Naive thymus-derived CD4-positive, alpha-beta T cell (primary cell): ENCODE measurements around the gene CCDC57. TPM values are rescaled to one million over a fixed set of nuclear protein-coding genes. Genes with fewer than 3 reads are reported as not detected.

Source experiments
- ATAC-seq: fragments of 150-1000 bp; cut with Tn5 transposase; 2 replicates; pipeline ENCODE4 v1.10.0; 2021; ENCODE audit warnings: mild to moderate bottlenecking, moderate library complexity
- CTCF ChIA-PET: fragments of 350-600 bp; sonication (Branson Sonifier 250); formaldehyde crosslinking; loops from one replicate; lab custom pipeline; 2021; ENCODE audit warnings: antibody characterized with exemption; lab: Charles Lee
- POLR2A ChIA-PET: fragments of 350-600 bp; sonication (Branson Sonifier 250); formaldehyde crosslinking; loops from one replicate; lab custom pipeline; 2021; ENCODE audit warnings: antibody characterized with exemption, inconsistent platforms; lab: Charles Lee
- DNase-seq, 9 donors: peaks; one replicate each; pipeline versions ENCODE4 v3.0.0 to v3.0.0-alpha.2; 2020 to 2022; ENCODE audit warnings: mixed read lengths in 1 of 9
- H3K27ac ChIP-seq: one replicate; pipeline ENCODE4 v1.7.0; 2013; ENCODE audit warnings: mild to moderate bottlenecking, low read depth, low read length, moderate library complexity
- H3K27me3 ChIP-seq, 2 donors: one replicate each; pipeline ENCODE4 v1.7.0; 2013; ENCODE audit warnings: low read length in 2 of 2, mild to moderate bottlenecking in 2 of 2, moderate library complexity in 2 of 2; ENCODE audit not compliant: control insufficient read depth in 2 of 2, insufficient read depth in 2 of 2
- H3K36me3 ChIP-seq, 3 experiments: 1 replicate in 2 of 3; 2 replicates in 1 of 3; pipeline ENCODE4 v1.7.0; 2013; ENCODE audit warnings: low read length in 3 of 3, mild to moderate bottlenecking in 3 of 3, moderate library complexity in 1 of 3; ENCODE audit not compliant: insufficient read depth in 3 of 3, control insufficient read depth in 2 of 3
- H3K4me1 ChIP-seq, 2 donors: one replicate each; pipeline ENCODE4 v1.7.0; 2013; ENCODE audit warnings: low read length in 2 of 2, mild to moderate bottlenecking in 2 of 2, moderate library complexity in 1 of 2; ENCODE audit not compliant: control insufficient read depth in 2 of 2, insufficient read depth in 2 of 2
- H3K4me3 ChIP-seq: 2 replicates; pipeline ENCODE4 v1.7.0; 2013; ENCODE audit warnings: mild to moderate bottlenecking, low read length
- H3K9me3 ChIP-seq, 3 experiments: 1 replicate in 2 of 3; 2 replicates in 1 of 3; pipeline ENCODE4 v1.7.0; 2013; ENCODE audit warnings: low read length in 3 of 3; ENCODE audit not compliant: control insufficient read depth in 2 of 3
- H3K27ac Mint-ChIP-seq, 9 donors: one replicate each; pipeline ENCODE4 v1.8.0; 2020 to 2022; ENCODE audit warnings: mixed read lengths in 9 of 9, mild to moderate bottlenecking in 8 of 9, moderate library complexity in 5 of 9, inconsistent platforms in 2 of 9
- H3K27me3 Mint-ChIP-seq, 5 donors: one replicate each; pipeline ENCODE4 v1.8.0; 2021 to 2022; ENCODE audit warnings: mixed read lengths in 5 of 5, mild to moderate bottlenecking in 1 of 5
- H3K36me3 Mint-ChIP-seq, 5 donors: one replicate each; pipeline ENCODE4 v1.8.0; 2020 to 2022; ENCODE audit warnings: mixed read lengths in 5 of 5, mild to moderate bottlenecking in 3 of 5, inconsistent platforms in 1 of 5
- H3K4me1 Mint-ChIP-seq, 7 donors: one replicate each; pipeline ENCODE4 v1.8.0; 2020 to 2022; ENCODE audit warnings: mixed read lengths in 7 of 7, mild to moderate bottlenecking in 3 of 7, inconsistent platforms in 1 of 7
- H3K4me3 Mint-ChIP-seq, 10 donors: one replicate each; pipeline ENCODE4 v1.8.0; 2020 to 2022; ENCODE audit warnings: mild to moderate bottlenecking in 10 of 10, mixed read lengths in 10 of 10, moderate library complexity in 6 of 10, inconsistent platforms in 2 of 10
- H3K9me3 Mint-ChIP-seq, 11 donors: one replicate each; pipeline ENCODE4 v1.8.0; 2020 to 2022; ENCODE audit warnings: mixed read lengths in 11 of 11, mild to moderate bottlenecking in 4 of 11, inconsistent platforms in 1 of 11, moderate library complexity in 1 of 11
- intact Hi-C, 2 donors: fragments of 100-400 bp; cut with micrococcal nuclease; formaldehyde crosslinking; loops; one replicate each; pipeline ENCODE4 v1.15.1; 2023
- polyA plus RNA-seq, 2 donors: library from polyadenylated mRNA; unstranded; fragments of 300-500 nt; fragmentation: Illumina TruSeq; gene quantifications; one replicate each; pipeline ENCODE4 v1.2.3, GENCODE V29; 2021
- total RNA-seq, 6 experiments: library from RNA in 5 of 6; stranded (reverse) in 5 of 6; gene quantifications; 1 replicate in 5 of 6; 2 replicates in 1 of 6; pipeline ENCODE4 v1.2.3 and lab custom pipeline; 2021 to 2026

The CCDC57 gene
- total and polyA plus RNA-seq, 7 experiments from 2014 or later, result 32.1 to 127 (median 92.1) TPM

DNA sequence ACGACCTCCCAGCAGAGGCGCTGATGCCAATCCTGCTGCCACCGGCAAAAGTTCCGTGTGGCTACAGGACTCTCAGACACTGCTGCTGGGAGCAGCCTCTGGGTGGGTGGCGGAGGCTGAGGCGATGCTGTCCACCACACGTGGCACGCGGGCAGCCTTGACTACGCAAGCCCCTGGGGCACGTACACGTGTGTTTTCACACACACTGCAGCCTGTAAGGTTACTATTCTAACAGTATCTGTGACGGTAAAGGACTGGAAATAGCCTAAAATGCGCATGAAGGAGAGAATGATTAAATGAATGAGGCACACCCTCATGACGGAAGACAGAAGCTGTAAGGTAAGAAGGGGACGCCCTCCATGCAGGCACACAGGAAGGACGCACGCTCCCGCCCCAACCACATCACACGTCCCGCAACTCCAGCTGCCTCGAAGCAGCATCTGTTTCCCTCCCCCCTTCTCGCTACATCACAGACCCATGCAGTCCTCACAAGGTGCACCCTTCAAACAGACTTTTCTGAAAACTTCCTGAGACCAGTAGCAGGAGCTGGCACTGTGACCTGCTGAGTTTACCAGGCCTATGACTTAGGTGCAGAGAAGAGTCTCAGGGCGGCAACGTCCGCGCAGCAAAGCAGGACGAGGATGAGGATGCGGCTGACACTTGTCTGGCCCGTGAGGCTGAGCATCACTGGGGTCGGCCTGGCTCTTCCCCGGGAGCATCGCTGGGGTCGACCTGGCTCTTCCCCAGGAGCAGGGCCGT is 85.9 kb downstream of the CCDC57 start:
- peak overlapping the region; percentile 71 to 87 (median 84) for H3K4me3 Mint-ChIP-seq
- DNase-seq (peak; percentile 51 to 99 (median 98)), ATAC-seq (peak; percentile 92)
- H3K27ac Mint-ChIP-seq, result peak overlapping the region; percentile 93 to 100 (median 98)
- peaks cover 33 to 83% (median 65%) of the 10 kb centered on the region in 7 donors for H3K4me1 Mint-ChIP-seq
- Histone ChIP-seq H3K9me3 (no peaks in the 10 kb centered on the region), H3K36me3 (no peaks in the 10 kb centered on the region), H3K27ac (peak overlapping the region; percentile 97), H3K4me3 (peak overlapping the region; percentile 36), H3K4me1 (peaks cover 36 to 78% of the 10 kb centered on the region in 2 donors), H3K27me3 (no peaks in the 10 kb centered on the region)
- ChIA-PET CTCF (interaction anchor here (0.5 to 2.3 kb wide), 13 partner anchors 8 to 171 kb away, joined by 3 to 12 read pairs (median 4); partner anchors contain the start of genes DCXR and FASN), POLR2A (interaction anchor here (0.6 to 4.2 kb wide), 24 partner anchors 10 to 1111 kb away, joined by 3 to 45 read pairs (median 6); partner anchors contain the start of genes CD7, DCXR, DUS1L and FASN)
- H3K36me3 Mint-ChIP-seq, result peaks cover 0 to 13% (median 3%) of the 10 kb centered on the region in 5 donors
- H3K9me3 Mint-ChIP-seq, result peaks cover 0 to 6% (median 0%) of the 10 kb centered on the region in 11 donors
- intact Hi-C loops, result loop anchor here (1.0 to 10.0 kb wide), 13 partner anchors 20 to 194 kb away; partner anchors contain the start of genes CCDC57 (in 1 of the 2), DCXR (in 1 of the 2), DUS1L (in 1 of the 2) and FASN (in 1 of the 2)
- H3K27me3 Mint-ChIP-seq, result no peaks in the 10 kb centered on the region

DNA sequence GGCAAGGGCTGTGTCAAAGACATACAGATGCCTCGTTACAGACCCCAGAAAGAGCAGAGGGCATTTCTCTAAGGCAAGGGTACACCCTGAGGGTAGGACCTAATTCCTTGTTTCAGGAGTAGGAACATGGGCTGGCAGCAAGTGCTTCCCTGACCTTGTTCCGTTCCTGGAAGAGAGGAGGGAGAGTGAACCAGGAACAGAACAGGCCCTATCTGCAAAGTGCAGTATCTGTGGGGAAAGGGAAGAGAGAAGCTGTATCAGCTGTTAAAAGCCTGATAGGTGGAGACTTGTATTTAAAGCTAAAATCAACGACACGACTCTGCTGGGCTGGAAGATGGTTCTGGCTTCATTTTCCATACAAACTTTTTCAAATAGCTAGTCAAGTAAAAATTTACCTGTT is 88.5 kb downstream of the CCDC57 start:
- Mint-ChIP-seq H3K36me3 (peaks cover 0 to 13% (median 4%) of the 10 kb centered on the region in 5 donors), H3K9me3 (peaks cover 0 to 6% (median 0%) of the 10 kb centered on the region in 11 donors), H3K4me1 (peaks cover 39 to 99% (median 80%) of the 10 kb centered on the region in 7 donors), H3K4me3 (peak overlapping the region in 8 of 10 donors; percentile 44 to 88 (median 73)), H3K27ac (peak overlapping the region; percentile 55 to 100 (median 98)), H3K27me3 (no peaks in the 10 kb centered on the region)
- H3K4me3 ChIP-seq, result no peak overlapping the region
- H3K36me3 ChIP-seq, result no peaks in the 10 kb centered on the region
- ChIA-PET POLR2A (interaction anchor here (0.6 to 4.2 kb wide), 9 partner anchors 15 to 1639 kb away, joined by 3 to 45 read pairs (median 3); partner anchors contain the start of genes CSNK1D and DCXR), CTCF (interaction anchor here (1.0 to 1.1 kb wide), 2 partner anchors 17 to 165 kb away, joined by 3 to 5 read pairs; no protein-coding TSS in a partner anchor)
- DNase-seq, result no peak
- H3K9me3 ChIP-seq, result no peaks in the 10 kb centered on the region
- no peaks in the 10 kb centered on the region for H3K27me3 ChIP-seq
- H3K27ac ChIP-seq, result peak overlapping the region; percentile 97
- intact Hi-C loops, result loop anchor here in 1 of 2 donors (10.0 kb wide), 1 partner anchor 91 kb away; the partner anchor contains the start of gene CCDC57
- ATAC-seq, result no peak
- H3K4me1 ChIP-seq, result peaks cover 32 to 92% of the 10 kb centered on the region in 2 donors

DNA sequence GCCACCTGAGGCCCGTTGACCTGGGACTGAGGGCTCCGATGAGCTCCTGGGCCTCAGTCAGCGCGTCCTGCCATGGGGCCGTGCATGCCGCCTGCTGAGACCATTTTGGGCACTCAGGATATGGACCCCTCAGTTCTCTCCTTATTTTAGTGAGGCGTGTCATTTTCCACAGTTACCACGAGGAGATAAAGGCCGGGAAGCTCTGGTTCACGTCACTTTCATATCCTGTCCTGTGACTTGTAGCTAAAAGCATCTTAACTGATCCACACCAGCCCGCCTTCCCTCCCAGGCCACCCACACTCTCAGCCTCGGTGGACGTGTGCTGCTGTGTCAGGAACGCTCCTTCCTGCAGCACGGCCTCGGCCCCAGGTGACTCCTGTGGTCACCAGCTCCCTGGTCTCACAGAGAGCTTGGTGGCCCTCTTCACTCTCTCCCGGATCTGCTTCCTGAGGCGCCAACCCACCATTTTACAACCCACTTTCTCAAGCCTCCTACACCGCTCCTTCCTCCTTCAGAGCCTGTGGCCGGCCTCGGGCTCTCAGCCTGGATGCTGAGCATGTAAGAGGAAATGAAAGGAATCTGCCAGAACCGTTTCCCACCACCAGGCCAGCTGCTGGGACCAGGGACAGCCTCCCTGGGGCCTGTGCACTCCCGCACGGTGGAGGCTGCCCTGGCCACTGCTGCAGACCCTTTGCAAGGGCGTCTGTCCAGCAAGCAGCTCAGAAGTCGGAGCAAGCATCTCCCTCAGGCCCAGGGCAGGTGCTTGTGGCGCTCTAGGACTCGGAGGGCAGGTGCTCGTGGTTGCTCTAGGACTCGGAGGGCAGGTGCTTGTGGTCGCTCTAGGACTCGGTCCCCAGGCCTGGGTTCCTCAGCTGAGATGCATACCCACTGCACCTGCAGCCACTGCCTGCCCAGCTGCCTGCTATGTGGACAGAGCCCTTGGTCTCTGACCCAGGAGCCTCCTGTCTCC is 90.7 kb downstream of the CCDC57 start:
- CTCF ChIA-PET, result interaction anchor here (0.5 to 3.3 kb wide), 10 partner anchors 8 to 292 kb away, joined by 3 to 14 read pairs (median 3); partner anchors contain the start of gene DCXR

DNA sequence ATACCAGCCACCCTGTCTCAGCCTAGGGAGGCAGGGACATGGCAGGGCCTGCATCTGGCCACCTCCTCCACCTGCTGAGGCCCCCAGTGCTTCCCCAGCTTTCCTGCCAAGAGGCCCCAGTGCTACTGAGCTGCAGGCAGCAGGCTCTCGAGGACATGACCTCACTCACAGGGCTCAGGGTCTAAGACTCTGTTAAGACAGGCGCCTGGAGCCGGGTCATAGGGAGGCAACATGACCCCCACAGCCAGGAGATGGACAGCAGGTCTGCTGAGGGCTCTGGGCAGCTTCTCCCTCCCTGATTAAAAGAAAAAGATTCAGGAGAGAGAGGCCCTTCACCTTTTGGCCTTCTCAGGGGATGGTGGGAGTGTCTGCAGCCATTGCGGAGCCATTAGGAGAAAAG is 91.4 kb downstream of the CCDC57 start:
- H3K36me3 Mint-ChIP-seq, result peaks cover 0 to 12% (median 4%) of the 10 kb centered on the region in 5 donors
- ATAC-seq (no peak), DNase-seq (no peak)
- H3K9me3 Mint-ChIP-seq, result peaks cover 0 to 4% (median 0%) of the 10 kb centered on the region in 11 donors
- Histone ChIP-seq H3K4me3 (no peak overlapping the region), H3K9me3 (no peaks in the 10 kb centered on the region), H3K27me3 (no peaks in the 10 kb centered on the region), H3K4me1 (peaks cover 12 to 68% of the 10 kb centered on the region in 2 donors), H3K36me3 (no peaks in the 10 kb centered on the region), H3K27ac (peak overlapping the region; percentile 46)
- intact Hi-C loops, result loop anchor here in 1 of 2 donors (10.0 kb wide), 1 partner anchor 94 kb away; the partner anchor contains the start of gene CCDC57
- H3K27ac Mint-ChIP-seq, result peak overlapping the region in 7 of 9 donors; percentile 87 to 100 (median 96)
- peak overlapping the region in 5 of 10 donors; percentile 33 to 82 (median 70) for H3K4me3 Mint-ChIP-seq
- ChIA-PET POLR2A (interaction anchor here (0.8 to 2.9 kb wide), 11 partner anchors 9 to 80 kb away, joined by 3 to 13 read pairs (median 6); partner anchors contain the start of gene FASN), CTCF (interaction anchor here (0.5 to 3.3 kb wide), 9 partner anchors 9 to 293 kb away, joined by 3 to 14 read pairs (median 4); no protein-coding TSS in a partner anchor)
- no peaks in the 10 kb centered on the region for H3K27me3 Mint-ChIP-seq
- H3K4me1 Mint-ChIP-seq, result peaks cover 30 to 80% (median 69%) of the 10 kb centered on the region in 7 donors

More for the DNA sequence above, 90.7 kb downstream of the CCDC57 start:
- POLR2A ChIA-PET, result interaction anchor here (0.6 to 2.9 kb wide), 14 partner anchors 9 to 410 kb away, joined by 3 to 13 read pairs (median 6); partner anchors contain the start of gene FASN
- peak overlapping the region; percentile 73 to 100 (median 96) for H3K27ac Mint-ChIP-seq
- no peak for ATAC-seq
- DNase-seq, result no peak
- H3K36me3 Mint-ChIP-seq, result peaks cover 0 to 12% (median 4%) of the 10 kb centered on the region in 5 donors
- H3K9me3 Mint-ChIP-seq, result peaks cover 0 to 6% (median 0%) of the 10 kb centered on the region in 11 donors
- H3K36me3 ChIP-seq, result no peaks in the 10 kb centered on the region
- peak overlapping the region; percentile 25 to 85 (median 66) for H3K4me3 Mint-ChIP-seq
- H3K4me3 ChIP-seq, result no peak overlapping the region
- peak overlapping the region; percentile 46 for H3K27ac ChIP-seq
- H3K27me3 Mint-ChIP-seq, result no peaks in the 10 kb centered on the region
- H3K27me3 ChIP-seq, result no peaks in the 10 kb centered on the region
- peaks cover 17 to 70% of the 10 kb centered on the region in 2 donors for H3K4me1 ChIP-seq
- no peaks in the 10 kb centered on the region for H3K9me3 ChIP-seq
- intact Hi-C loops, result loop anchor here in 1 of 2 donors (10.0 kb wide), 1 partner anchor 93 kb away; the partner anchor contains the start of gene CCDC57
- peaks cover 32 to 86% (median 72%) of the 10 kb centered on the region in 7 donors for H3K4me1 Mint-ChIP-seq

- H3K9me3 Mint-ChIP-seq, result peaks cover 0 to 4% (median 0%) of the 10 kb centered on the region in 11 donors
- ChIA-PET POLR2A (interaction anchor here (0.6 to 2.9 kb wide), 10 partner anchors 10 to 194 kb away, joined by 3 to 13 read pairs (median 3); partner anchors contain the start of gene FASN), CTCF (interaction anchor here (0.7 to 3.3 kb wide), 8 partner anchors 9 to 90 kb away, joined by 3 to 14 read pairs (median 8); no protein-coding TSS in a partner anchor)
- Histone ChIP-seq H3K36me3 (no peaks in the 10 kb centered on the region), H3K27ac (peak overlapping the region; percentile 66), H3K4me3 (no peak overlapping the region), H3K9me3 (no peaks in the 10 kb centered on the region), H3K27me3 (no peaks in the 10 kb centered on the region), H3K4me1 (peaks cover 1 to 57% of the 10 kb centered on the region in 2 donors)
- H3K4me3 Mint-ChIP-seq, result peak overlapping the region; percentile 8 to 79 (median 67)
- intact Hi-C loops, result loop anchor here (1.0 to 10.0 kb wide), 4 partner anchors 14 to 95 kb away; partner anchors contain the start of gene CCDC57 (in 1 of the 2)
- H3K27me3 Mint-ChIP-seq, result no peaks in the 10 kb centered on the region
- peaks cover 25 to 69% (median 64%) of the 10 kb centered on the region in 7 donors for H3K4me1 Mint-ChIP-seq
- H3K27ac Mint-ChIP-seq, result peak overlapping the region; percentile 60 to 100 (median 95)
- H3K36me3 Mint-ChIP-seq, result peaks cover 0 to 12% (median 4%) of the 10 kb centered on the region in 5 donors
- peak; percentile 91 for ATAC-seq
- peak in 7 of 9 donors; percentile 55 to 85 (median 76) for DNase-seq
Observed at GRCh38 chr17:82120148-82120547, 92.5 kb downstream of the CCDC57 start.
